22Rv1 (cell line): ENCODE data around the gene SMOC2.

Experiments used
- H3K27ac ChIP-seq: fragments of 450-650 bp; 2 replicates; pipeline ENCODE4 v1.5.1; 2017
- ZFX ChIP-seq: fragments of 450-650 bp; IDR thresholded peaks from 2 replicates; pipeline ENCODE4 v1.6.1; 2017; ENCODE audit warnings: antibody characterized with exemption, borderline replicate concordance
- TF ChIP-seq, protein P1 (sequence below): fragments of 450-650 bp; IDR thresholded peaks from 2 replicates; pipeline ENCODE4 v1.5.1; 2017; ENCODE audit warnings: mild to moderate bottlenecking

SMOC2 gene

DNA sequence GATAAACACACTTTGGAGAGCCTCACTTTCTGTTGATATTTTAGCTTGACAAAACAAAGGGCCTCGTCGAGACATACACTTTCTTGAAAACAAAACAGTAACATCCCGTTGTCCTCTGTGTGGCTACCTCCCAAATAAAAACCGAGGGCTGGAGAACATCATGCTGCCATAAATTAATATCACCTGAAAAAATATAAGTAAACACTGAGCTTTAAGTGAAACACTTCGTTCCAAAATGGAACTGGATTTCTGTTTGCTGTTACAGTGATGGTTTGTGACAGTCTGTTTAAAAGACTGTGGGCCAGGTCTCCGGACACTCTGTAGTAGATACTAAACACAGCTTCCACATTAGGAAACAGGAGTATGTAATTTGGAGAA is 187.2 kb downstream of the SMOC2 start:
- no peak for TF ChIP-seq ZFX
- TF ChIP-seq, protein P1, sequence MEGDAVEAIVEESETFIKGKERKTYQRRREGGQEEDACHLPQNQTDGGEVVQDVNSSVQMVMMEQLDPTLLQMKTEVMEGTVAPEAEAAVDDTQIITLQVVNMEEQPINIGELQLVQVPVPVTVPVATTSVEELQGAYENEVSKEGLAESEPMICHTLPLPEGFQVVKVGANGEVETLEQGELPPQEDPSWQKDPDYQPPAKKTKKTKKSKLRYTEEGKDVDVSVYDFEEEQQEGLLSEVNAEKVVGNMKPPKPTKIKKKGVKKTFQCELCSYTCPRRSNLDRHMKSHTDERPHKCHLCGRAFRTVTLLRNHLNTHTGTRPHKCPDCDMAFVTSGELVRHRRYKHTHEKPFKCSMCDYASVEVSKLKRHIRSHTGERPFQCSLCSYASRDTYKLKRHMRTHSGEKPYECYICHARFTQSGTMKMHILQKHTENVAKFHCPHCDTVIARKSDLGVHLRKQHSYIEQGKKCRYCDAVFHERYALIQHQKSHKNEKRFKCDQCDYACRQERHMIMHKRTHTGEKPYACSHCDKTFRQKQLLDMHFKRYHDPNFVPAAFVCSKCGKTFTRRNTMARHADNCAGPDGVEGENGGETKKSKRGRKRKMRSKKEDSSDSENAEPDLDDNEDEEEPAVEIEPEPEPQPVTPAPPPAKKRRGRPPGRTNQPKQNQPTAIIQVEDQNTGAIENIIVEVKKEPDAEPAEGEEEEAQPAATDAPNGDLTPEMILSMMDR = no peak
- no peak overlapping the region for H3K27ac ChIP-seq

DNA sequence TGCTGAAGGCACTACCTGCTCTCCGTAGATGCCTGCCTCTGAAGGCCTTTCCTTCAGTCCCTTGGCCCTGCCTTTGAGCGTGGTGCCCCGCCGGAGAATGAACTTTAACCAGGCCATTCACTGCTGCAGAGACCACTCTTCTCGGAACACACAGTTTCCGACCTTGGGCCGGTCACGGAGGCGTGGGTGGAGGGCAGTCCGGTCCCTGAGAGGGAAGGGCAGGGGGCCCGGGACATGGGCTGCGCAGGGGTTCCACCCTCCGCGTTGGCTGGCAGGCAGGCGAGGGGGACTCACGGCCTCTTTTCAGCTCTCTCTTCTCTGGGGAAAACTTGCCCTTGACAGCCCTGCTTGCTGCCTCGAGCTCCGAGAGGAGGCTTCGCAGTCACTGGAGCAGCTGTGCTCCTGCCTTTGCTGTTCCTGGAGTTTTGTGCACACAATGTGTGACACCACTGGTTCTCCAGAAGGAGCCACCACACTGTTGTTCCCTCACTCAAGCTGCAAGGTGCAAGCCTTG is 187.8 kb downstream of the SMOC2 start:
- H3K27ac ChIP-seq = no peak overlapping the region
- no peak for TF ChIP-seq ZFX
- TF ChIP-seq, protein P1 = no peak

DNA sequence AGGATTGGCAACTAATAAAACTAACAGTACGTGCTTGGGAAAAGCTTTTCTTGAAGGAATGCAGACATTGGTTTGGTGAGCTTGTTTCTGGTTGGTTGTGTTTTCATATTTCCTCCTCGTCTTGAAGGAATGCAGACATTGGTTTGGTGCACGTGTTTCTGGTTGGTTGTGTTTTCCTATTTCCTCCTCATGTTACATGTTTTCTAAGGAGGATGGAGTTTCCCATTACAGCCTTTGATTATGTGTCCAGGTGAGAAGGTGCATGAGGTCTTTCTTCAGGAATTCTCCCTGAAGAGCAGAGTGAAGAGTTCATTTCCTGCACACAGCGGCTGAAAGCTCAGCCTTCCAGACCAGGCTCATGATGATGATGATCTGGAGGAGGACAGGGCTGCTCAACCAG is 190.6 kb downstream of the SMOC2 start:
- TF ChIP-seq, protein P1 = no peak
- TF ChIP-seq ZFX = no peak
- H3K27ac ChIP-seq = no peak overlapping the region

DNA sequence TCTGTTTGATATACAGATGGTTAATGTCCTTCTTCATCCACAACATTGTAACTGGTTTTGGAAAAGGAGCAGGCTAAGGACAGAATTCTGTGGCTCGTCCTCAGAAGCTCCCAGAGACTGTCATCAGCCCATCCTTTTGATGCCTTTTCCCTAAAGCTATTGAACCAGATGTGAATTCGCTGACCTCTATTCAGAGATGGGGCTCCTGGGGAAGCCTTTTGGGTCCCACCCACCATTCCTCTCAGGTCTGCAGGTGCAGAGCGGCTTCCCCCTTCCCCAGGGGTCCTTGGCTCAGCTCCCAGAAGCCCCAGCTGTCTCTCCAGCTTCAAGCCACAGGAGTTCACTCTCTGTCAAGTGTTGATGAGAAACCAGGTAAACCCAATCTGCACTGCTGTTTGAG is 191.7 kb downstream of the SMOC2 start:
- no peak for TF ChIP-seq ZFX
- TF ChIP-seq, protein P1 = no peak
- H3K27ac ChIP-seq = no peak overlapping the region

DNA sequence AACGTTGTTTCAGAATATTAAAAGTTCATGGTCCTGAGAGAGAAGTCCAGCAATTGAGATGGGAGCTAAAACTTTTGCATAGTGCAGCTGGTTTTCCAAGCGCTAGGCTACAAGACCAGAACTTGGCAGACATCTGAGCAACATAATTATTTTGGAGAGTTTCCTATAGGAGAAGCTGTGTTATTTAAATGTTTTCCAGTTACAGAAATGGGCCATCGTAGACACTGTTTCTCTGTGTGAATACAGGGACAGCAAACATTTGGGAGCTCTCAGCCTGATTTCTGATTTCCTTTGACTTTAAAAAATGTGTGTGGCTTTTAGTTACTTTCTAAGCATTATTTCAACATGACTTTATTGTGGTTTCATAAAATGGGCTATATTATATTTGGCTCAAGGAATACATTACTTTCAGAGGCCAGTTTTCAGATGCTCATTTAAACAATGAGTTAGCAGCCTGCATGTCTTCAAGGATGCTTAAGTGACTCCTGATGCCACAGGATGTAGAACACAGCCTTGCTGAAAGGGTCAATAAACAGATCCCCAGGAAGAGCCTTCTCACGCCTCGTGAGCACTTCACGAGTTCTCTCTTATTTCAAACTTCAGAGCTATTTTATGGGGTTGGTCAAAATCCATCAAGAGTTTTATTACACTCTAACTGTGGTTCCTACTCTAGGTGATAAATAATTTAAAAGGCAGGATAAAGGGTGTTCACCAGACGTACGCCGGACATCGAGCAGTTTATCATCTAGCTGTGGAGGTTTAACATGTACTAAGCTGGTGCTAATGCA is 193.8 kb downstream of the SMOC2 start:
- no peak overlapping the region for H3K27ac ChIP-seq
- TF ChIP-seq ZFX = no peak

DNA sequence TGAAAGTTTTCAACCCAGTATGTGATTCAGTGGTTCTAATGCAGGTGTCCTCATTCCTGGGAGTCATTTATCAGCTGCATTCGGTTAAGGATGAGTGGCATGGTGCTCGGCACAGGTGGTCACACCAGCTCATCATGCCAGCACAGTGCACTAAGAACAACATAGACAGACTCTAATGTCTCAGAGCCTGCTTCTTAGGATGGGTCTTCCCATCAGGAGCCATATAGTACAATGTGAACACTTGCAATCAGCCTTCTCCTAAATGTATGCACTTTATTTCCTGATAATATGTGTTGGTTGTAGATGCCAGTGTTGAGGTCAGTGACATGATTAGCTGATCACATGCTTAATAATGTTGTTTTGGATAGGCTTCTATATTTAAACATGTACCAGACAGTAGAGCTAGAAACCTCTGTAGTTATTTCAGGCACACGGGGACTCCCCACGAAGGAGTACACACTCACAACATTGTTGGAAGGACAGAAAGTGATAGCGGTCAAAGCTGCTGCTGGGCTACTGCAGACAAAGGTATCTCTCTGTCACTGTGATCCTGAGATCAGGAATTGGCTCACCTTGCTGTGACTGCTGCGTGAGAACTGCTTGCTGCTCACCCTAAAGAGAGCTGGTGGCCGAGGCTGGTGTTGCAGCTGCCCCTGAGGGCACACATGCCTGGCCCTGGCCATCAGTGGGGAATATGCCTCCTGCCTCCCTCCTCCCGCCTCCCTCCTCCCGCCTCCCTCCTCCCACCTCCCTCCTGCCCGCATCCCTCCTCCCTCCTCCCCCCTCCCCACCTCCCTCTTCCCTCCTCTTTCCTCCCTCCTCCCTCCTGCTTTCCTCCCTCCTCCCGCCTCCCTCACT is 195.4 kb downstream of the SMOC2 start:
- TF ChIP-seq, protein P1 = no peak
- no peak for TF ChIP-seq ZFX
- H3K27ac ChIP-seq = no peak overlapping the region

DNA sequence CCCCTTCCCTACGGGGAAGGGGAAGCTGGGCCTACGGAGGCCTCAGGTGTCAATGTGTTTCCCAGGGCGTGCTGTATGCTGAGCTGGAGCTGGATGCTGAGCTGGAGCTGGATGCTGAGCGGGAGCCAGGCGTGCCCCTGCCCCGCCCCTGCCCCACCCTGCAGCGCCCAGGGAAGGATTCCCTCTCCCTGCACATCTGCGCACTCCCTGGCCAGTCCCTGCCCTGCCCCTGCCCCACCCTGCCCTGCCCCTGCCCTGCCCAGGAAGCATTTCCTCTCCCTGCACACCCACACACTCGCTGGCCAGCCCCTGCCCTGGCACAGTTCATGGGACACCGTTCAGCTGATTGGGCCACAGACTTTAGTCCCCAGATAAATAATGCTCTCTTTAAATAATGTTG is 196.8 kb downstream of the SMOC2 start:
- H3K27ac ChIP-seq = no peak overlapping the region
- TF ChIP-seq, protein P1 = no peak
- TF ChIP-seq ZFX = no peak
